Measurements from ENCODE around the gene BPIFB4.
"Not testable (repeated sequence)": the region's sequence is repeated elsewhere in the genome, so short reads cannot be mapped to it uniquely, and the experiment has no call there.

BPIFB4 gene

GRCh38 chr20:33079259-33079658, at the start of gene BPIFB4:
TSS of gene BPIFB4 (plus strand) at chr20:33079643. CDS start at chr20:33081527, 1,884 bp downstream.
- no peak for DNase-seq

GRCh38 chr20:33030076-33030475, 49.4 kb upstream of the BPIFB4 start:
- no peak for DNase-seq

GRCh38 chr20:33030569-33030968, 48.9 kb upstream of the BPIFB4 start:
- no peak for DNase-seq

GRCh38 chr20:33031531-33031930, 47.9 kb upstream of the BPIFB4 start, which contains the start of gene BPIFB6:
TSS of gene BPIFB6 (plus strand) at chr20:33031648. CDS start at chr20:33031648, 0 bp downstream.
- DNase-seq: no peak

GRCh38 chr20:33032555-33032954, 46.9 kb upstream of the BPIFB4 start:
- DNase-seq: no peak

- no peak for DNase-seq
Measured at GRCh38 chr20:33033381-33033780, 46.1 kb upstream of the BPIFB4 start.

- DNase-seq: no peak
Measured at GRCh38 chr20:33034115-33034514, 45.3 kb upstream of the BPIFB4 start.

- no peak for DNase-seq
Measured at GRCh38 chr20:33034901-33035492, 44.4 kb upstream of the BPIFB4 start.

GRCh38 chr20:33037456-33037855, 42.0 kb upstream of the BPIFB4 start:
- no peak for DNase-seq

GRCh38 chr20:33038243-33038642, 41.2 kb upstream of the BPIFB4 start:
- no peak for DNase-seq

GRCh38 chr20:33042430-33042829, 37.0 kb upstream of the BPIFB4 start:
- no peak for DNase-seq

- DNase-seq: no peak
Measured at GRCh38 chr20:33042983-33043730, 36.3 kb upstream of the BPIFB4 start.

GRCh38 chr20:33043731-33044181, 35.7 kb upstream of the BPIFB4 start:
- DNase-seq: no peak

GRCh38 chr20:33045129-33045721, 34.2 kb upstream of the BPIFB4 start:
- DNase-seq: not testable (repeated sequence)

- DNase-seq: no peak
Measured at GRCh38 chr20:33046412-33046811, 33.0 kb upstream of the BPIFB4 start.

GRCh38 chr20:33051333-33051732, 28.1 kb upstream of the BPIFB4 start:
- DNase-seq: no peak

- no peak for DNase-seq
Measured at GRCh38 chr20:33053291-33054106, 25.9 kb upstream of the BPIFB4 start, which contains the start of gene BPIFB3. TSS of gene BPIFB3 (plus strand) at chr20:33053903. CDS start at chr20:33055436, 1,533 bp downstream.

GRCh38 chr20:33054381-33054780, 25.1 kb upstream of the BPIFB4 start:
- DNase-seq: no peak

- DNase-seq: no peak
Measured at GRCh38 chr20:33054791-33055190, 24.7 kb upstream of the BPIFB4 start.

GRCh38 chr20:33059136-33059535, 20.3 kb upstream of the BPIFB4 start:
- no peak for DNase-seq

- DNase-seq: no peak
Measured at GRCh38 chr20:33059741-33060390, 19.6 kb upstream of the BPIFB4 start.

- no peak for DNase-seq
Measured at GRCh38 chr20:33061658-33062028, 17.8 kb upstream of the BPIFB4 start.
